Left lung (tissue), 10 donors: ENCODE results near the gene TMX4. TPM values are rescaled to one million over a fixed set of nuclear protein-coding genes. Genes with fewer than 3 reads are reported as not detected.

Experiments used
- ATAC-seq: fragments of 200-7000 bp; cut with Tn5 transposase; one replicate; pipeline ENCODE4 v1.9.1; 2020; ENCODE audit warnings: moderate library complexity
- DNase-seq, 4 donors: peaks; one replicate each; pipeline ENCODE4 v3.0.0-alpha.2; 2013 to 2020
- H3K27ac ChIP-seq, 2 donors: fragments of 200-600 bp; sonication (generic) in 1 of 2; one replicate each; pipeline versions ENCODE4 v1.5.0 to v1.8.0; 2020 to 2021
- H3K27me3 ChIP-seq, 2 donors: fragments of 200-600 bp; sonication (generic) in 1 of 2; one replicate each; pipeline versions ENCODE4 v1.5.0 to v1.8.0; 2020 to 2021
- H3K36me3 ChIP-seq, 2 donors: fragments of 200-600 bp; sonication (generic) in 1 of 2; one replicate each; pipeline versions ENCODE4 v1.5.0 to v1.8.0; 2020 to 2021
- H3K4me1 ChIP-seq, 2 donors: fragments of 200-600 bp; one replicate each; pipeline ENCODE4 v1.8.0; 2021
- H3K4me3 ChIP-seq, 2 donors: fragments of 200-600 bp; sonication (generic) in 1 of 2; one replicate each; pipeline versions ENCODE4 v1.5.0 to v1.8.0; 2020 to 2021; ENCODE audit warnings: mild to moderate bottlenecking in 1 of 2
- H3K9me3 ChIP-seq, 2 donors: fragments of 200-600 bp; sonication (generic) in 1 of 2; one replicate each; pipeline versions ENCODE4 v1.5.0 to v1.8.0; 2020 to 2021
- intact Hi-C, 2 donors: fragments of 100-400 bp; cut with DNase I; formaldehyde crosslinking; loops; one replicate each; pipeline versions ENCODE4 v1.11.2 to v1.14.2; 2022
- polyA plus RNA-seq, 6 donors: library from polyadenylated mRNA; unstranded; fragments of 120-200 nt; gene quantifications; one replicate each; pipeline ENCODE4 v1.2.1, GENCODE V29; 2013; ENCODE audit not compliant: insufficient read length in 6 of 6
- total RNA-seq, 2 donors: library from RNA; stranded (reverse); fragmentation: NEBNext Ultra II Directional; extraction: Animal tissue kit (Norgen Biotek cat#: 25700); gene quantifications; one replicate each; pipeline ENCODE4 v1.2.1, GENCODE V29; 2021
- TF ChIP-seq, protein P1 (sequence below), 2 donors: fragments of 200-600 bp; sonication (generic) in 1 of 2; IDR thresholded peaks; one replicate each; pipeline versions ENCODE4 v1.5.0 to v1.8.0; 2021; ENCODE audit warnings: antibody characterized with exemption in 2 of 2
- donor health status: DM: no; HTN: yes; CAD: no.
- donor health status: DM: no; HTN: no; CAD: no.

The TMX4 gene
- total and polyA plus RNA-seq, 8 donors, result 21.2 to 45.2 (median 25.6) TPM

DNA sequence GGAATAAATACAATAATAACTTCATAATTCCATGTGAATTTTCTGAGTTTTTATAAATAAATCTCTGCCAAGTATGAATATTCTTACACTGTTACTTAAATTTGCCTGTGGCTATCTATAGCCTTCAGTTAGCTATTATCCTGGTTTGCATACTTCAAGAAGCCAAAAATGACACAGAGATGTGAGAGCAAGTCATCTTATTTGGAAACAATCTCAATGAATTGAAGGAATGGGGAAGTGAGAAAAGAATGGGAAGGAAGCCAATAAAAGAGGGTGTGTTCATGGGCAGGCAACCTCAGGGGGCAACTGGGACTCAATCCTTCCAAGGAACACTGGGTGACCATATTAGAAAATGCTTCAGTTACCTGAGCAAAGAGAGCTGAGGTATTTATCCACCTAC, 89.2 kb downstream of the TMX4 start:
- TF ChIP-seq, protein P1, sequence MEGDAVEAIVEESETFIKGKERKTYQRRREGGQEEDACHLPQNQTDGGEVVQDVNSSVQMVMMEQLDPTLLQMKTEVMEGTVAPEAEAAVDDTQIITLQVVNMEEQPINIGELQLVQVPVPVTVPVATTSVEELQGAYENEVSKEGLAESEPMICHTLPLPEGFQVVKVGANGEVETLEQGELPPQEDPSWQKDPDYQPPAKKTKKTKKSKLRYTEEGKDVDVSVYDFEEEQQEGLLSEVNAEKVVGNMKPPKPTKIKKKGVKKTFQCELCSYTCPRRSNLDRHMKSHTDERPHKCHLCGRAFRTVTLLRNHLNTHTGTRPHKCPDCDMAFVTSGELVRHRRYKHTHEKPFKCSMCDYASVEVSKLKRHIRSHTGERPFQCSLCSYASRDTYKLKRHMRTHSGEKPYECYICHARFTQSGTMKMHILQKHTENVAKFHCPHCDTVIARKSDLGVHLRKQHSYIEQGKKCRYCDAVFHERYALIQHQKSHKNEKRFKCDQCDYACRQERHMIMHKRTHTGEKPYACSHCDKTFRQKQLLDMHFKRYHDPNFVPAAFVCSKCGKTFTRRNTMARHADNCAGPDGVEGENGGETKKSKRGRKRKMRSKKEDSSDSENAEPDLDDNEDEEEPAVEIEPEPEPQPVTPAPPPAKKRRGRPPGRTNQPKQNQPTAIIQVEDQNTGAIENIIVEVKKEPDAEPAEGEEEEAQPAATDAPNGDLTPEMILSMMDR (IDR thresholded peaks at IDR 0.05), result no peak
- H3K4me3 ChIP-seq, result no peak overlapping the region
- intact Hi-C loops, result no loop called here
- ATAC-seq (no peak), DNase-seq (no peak)
- H3K27me3 ChIP-seq, result no peaks in the 10 kb centered on the region
- no peaks in the 10 kb centered on the region for H3K9me3 ChIP-seq
- no peaks in the 10 kb centered on the region for H3K4me1 ChIP-seq
- no peaks in the 10 kb centered on the region for H3K36me3 ChIP-seq
- no peak overlapping the region for H3K27ac ChIP-seq

Other genes with a start within 250 kb of the TMX4 start
- not detected for gene HAO1, start 79.3 kb downstream of the TMX4 start, total RNA-seq
- not detected for gene HAO1, start 79.3 kb downstream of the TMX4 start, polyA plus RNA-seq
- 1 to 10 TPM; 8.8 to 9.6 TPM for gene PLCB1, start 112.5 kb upstream of the TMX4 start, total RNA-seq
- gene PLCB1, start 112.5 kb upstream of the TMX4 start, polyA plus RNA-seq, result 10 to 100 TPM; 18.5 to 27.7 (median 19.3) TPM